Brain microvascular endothelial cell (primary cell): Measurements from ENCODE around the gene NUDT16.

Source experiments
- DNase-seq: peaks from one replicate; pipeline ENCODE4 v3.0.0-alpha.2; 2020
- H3K27ac ChIP-seq: fragments of 250-450 bp; sonication (Bioruptor Pico); 2 replicates; pipeline ENCODE4 v1.5.1; 2020; ENCODE audit warnings: mild to moderate bottlenecking, moderate library complexity
- H3K27me3 ChIP-seq: fragments of 250-450 bp; sonication (Bioruptor Pico); replicated peaks from 2 replicates; pipeline ENCODE4 v1.5.1; 2020; ENCODE audit warnings: mild to moderate bottlenecking
- H3K36me3 ChIP-seq: fragments of 250-450 bp; sonication (Bioruptor Pico); replicated peaks from 2 replicates; pipeline ENCODE4 v1.5.1; 2020; ENCODE audit warnings: mild to moderate bottlenecking
- H3K4me3 ChIP-seq: 2 replicates; pipeline ENCODE4 v1.5.1; 2011; ENCODE audit warnings: low read depth, mild to moderate bottlenecking, control low read depth, low read length, moderate library complexity
- CTCF ChIP-seq: IDR thresholded peaks from 2 replicates; pipeline ENCODE4 v1.5.1; 2011; ENCODE audit warnings: low read depth, mild to moderate bottlenecking, moderate library complexity, low read length, control low read depth, inconsistent platforms; ENCODE audit errors: missing control alignments
- in situ Hi-C: cut with HindIII; loops from 2 replicates; pipeline ENCODE4 v1.10.0; 2017; ENCODE audit warnings: low sequenced_read_pairs, low pct_ligation_motif_present

The NUDT16 gene

GRCh38 chr3:131396170-131396569, 14.6 kb downstream of the NUDT16 start:
- Histone ChIP-seq H3K36me3 (no peaks in the 10 kb centered on the region), H3K27ac (no peak overlapping the region), H3K4me3 (no peak overlapping the region), H3K27me3 (no peaks in the 10 kb centered on the region)
- TF ChIP-seq CTCF: no peak
- in situ Hi-C loops: no loop called here
- DNase-seq: no peak

DNA sequence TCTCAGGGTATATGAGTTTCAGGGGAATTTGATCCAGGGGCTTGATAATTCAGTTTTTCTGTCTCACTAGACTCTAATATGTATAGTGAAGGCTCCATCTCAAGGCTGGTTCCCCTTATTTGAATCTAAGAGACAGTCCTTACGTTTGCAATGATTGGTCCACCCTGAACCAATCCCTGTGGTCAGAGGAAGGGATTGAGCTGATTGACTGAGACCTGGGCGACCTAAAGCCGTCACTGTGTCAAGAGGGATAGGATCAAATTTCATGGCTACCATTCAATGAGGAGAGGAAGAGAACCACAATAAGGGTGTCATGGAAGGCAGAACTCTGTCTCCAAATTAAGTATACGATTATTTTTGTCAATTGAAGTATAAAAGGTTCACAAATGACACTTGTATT, 16.3 kb downstream of the NUDT16 start:
- no peak for TF ChIP-seq CTCF
- DNase-seq: no peak
- Histone ChIP-seq H3K27me3 (no peaks in the 10 kb centered on the region), H3K4me3 (no peak overlapping the region), H3K36me3 (no peaks in the 10 kb centered on the region), H3K27ac (no peak overlapping the region)
- in situ Hi-C loops: no loop called here

DNA sequence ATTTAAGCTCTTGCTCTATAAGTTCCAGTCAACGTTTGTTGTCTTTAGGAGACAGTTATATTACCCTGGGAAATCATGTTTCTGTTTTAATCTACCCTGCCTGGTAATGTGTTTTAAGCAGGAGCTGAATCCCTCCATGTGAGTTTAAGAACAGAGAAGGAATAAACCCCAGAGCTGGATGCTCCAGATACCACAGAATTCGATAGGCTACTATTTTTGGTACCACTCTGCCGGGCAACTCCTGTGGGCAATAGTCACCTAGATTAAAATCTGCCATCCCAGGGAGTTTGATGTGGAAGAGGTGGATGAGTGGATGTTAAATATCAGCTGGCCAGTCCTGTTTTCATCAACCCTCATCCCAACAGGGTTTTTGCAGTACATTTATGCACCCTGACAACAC, 20.4 kb downstream of the NUDT16 start:
- H3K36me3 ChIP-seq: no peaks in the 10 kb centered on the region
- no peak overlapping the region for H3K4me3 ChIP-seq
- DNase-seq: no peak
- H3K27me3 ChIP-seq: no peaks in the 10 kb centered on the region
- in situ Hi-C loops: no loop called here
- H3K27ac ChIP-seq: no peak overlapping the region
- no peak for TF ChIP-seq CTCF

- no peak for TF ChIP-seq CTCF
- DNase-seq: no peak
- Histone ChIP-seq H3K4me3 (no peak overlapping the region), H3K27me3 (no peaks in the 10 kb centered on the region), H3K27ac (no peak overlapping the region), H3K36me3 (no peaks in the 10 kb centered on the region)
- in situ Hi-C loops: no loop called here
These were observed 20.9 kb downstream of the NUDT16 start for GRCh38 chr3:131402391-131403039.

DNA sequence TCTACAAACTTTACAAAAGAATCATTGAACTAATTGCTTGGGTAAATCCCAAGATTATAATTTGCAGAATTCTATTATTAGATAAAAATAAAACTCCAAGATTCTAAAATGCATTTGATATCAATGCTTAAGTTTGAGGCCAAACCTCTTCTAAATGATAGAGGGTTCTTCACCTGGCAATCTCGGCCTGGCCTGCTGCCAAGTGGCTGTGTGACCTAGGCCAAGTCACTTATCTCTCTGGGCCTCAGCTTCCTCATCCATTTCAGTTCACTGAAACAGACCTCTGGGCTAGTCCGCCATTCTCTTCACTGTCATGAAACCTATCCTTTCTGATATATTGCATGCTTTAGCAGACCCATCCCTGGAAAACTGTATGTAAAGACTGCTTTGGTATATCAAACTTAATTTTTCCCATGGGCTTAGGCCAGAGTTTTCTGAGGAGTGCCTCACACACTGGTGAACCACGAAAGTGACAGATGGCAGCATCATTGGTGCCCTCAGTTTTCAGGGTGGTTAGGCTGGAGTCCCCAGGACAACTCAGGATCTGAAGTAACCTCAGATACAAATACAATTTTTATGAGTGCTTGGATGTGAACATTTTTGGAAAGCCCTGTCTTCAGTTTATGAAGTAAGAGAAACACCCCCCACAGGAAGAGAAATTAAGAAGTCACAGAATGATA, 21.8 kb downstream of the NUDT16 start:
- H3K4me3 ChIP-seq: no peak overlapping the region
- no peaks in the 10 kb centered on the region for H3K36me3 ChIP-seq
- H3K27ac ChIP-seq: no peak overlapping the region
- no peak for TF ChIP-seq CTCF
- no peak for DNase-seq
- H3K27me3 ChIP-seq: no peaks in the 10 kb centered on the region
- in situ Hi-C loops: no loop called here
